ENCODE data around the gene ZMYM3. TPM values are rescaled to one million over a fixed set of nuclear protein-coding genes. Genes with fewer than 3 reads are reported as not detected.
A peak's percentile ranks its signal among the peaks of the same experiment; 100 is the strongest.
"Not testable (repeated sequence)": the region's sequence is repeated elsewhere in the genome, so short reads cannot be mapped to it uniquely, and the experiment has no call there.

ZMYM3 gene
- total RNA-seq, 1 donor from 2014 or later, result 31.4 TPM

- Mint-ChIP-seq H3K4me1 (ENCODE audit: low read depth) (peaks cover 11% of the 10 kb centered on the region), H3K9me3 (no peaks in the 10 kb centered on the region)
Observed at GRCh38 chrX:71282514-71283402, 28.8 kb upstream of the ZMYM3 start.

GRCh38 chrX:71281300-71281699, 27.4 kb upstream of the ZMYM3 start:
- not testable (repeated sequence) for H3K27me3 Mint-ChIP-seq (ENCODE audit: low read depth); H3K4me3 Mint-ChIP-seq (ENCODE audit: low read depth); H3K9me3 Mint-ChIP-seq; DNase-seq (ENCODE audit: low spot score); H3K27ac Mint-ChIP-seq
- intact Hi-C loops (cut with micrococcal nuclease), result loop anchor here (5.0 kb wide), 3 partner anchors 84 to 251 kb away; partner anchors contain the start of genes IL2RG and OGT
- peaks cover 11% of the 10 kb centered on the region for H3K4me1 Mint-ChIP-seq (ENCODE audit: low read depth)
- H3K36me3 Mint-ChIP-seq (ENCODE audit: low read depth), result peaks cover 25% of the 10 kb centered on the region

More at GRCh38 chrX:71282514-71283402, 28.8 kb upstream of the ZMYM3 start:
- H3K4me3 Mint-ChIP-seq (ENCODE audit: low read depth), result peak overlapping the region; percentile 88
- peak overlapping the region; percentile 100 for H3K27ac Mint-ChIP-seq
- intact Hi-C loops (cut with micrococcal nuclease), result loop anchor here (1.0 to 5.0 kb wide), 6 partner anchors 28 to 250 kb away; partner anchors contain the start of genes IL2RG, OGT and ZMYM3
- H3K36me3 Mint-ChIP-seq (ENCODE audit: low read depth), result peaks cover 32% of the 10 kb centered on the region
- H3K27me3 Mint-ChIP-seq (ENCODE audit: low read depth), result peaks cover 3% of the 10 kb centered on the region
- peak; percentile 9 for DNase-seq (ENCODE audit: low spot score)

GRCh38 chrX:71272313-71272712, 18.4 kb upstream of the ZMYM3 start:
- DNase-seq (ENCODE audit: low spot score); H3K9me3 Mint-ChIP-seq; H3K36me3 Mint-ChIP-seq (ENCODE audit: low read depth); H3K4me1 Mint-ChIP-seq (ENCODE audit: low read depth); H3K4me3 Mint-ChIP-seq (ENCODE audit: low read depth); H3K27ac Mint-ChIP-seq; H3K27me3 Mint-ChIP-seq (ENCODE audit: low read depth); intact Hi-C loops (cut with micrococcal nuclease): not testable (repeated sequence)

GRCh38 chrX:71269801-71270395, 16.0 kb upstream of the ZMYM3 start:
- Mint-ChIP-seq H3K27me3 (ENCODE audit: low read depth) (no peaks in the 10 kb centered on the region), H3K9me3 (no peaks in the 10 kb centered on the region), H3K36me3 (ENCODE audit: low read depth) (no peaks in the 10 kb centered on the region), H3K4me3 (ENCODE audit: low read depth) (no peak overlapping the region), H3K27ac (no peak overlapping the region), H3K4me1 (ENCODE audit: low read depth) (no peaks in the 10 kb centered on the region)
- intact Hi-C loops (cut with micrococcal nuclease), result no loop called here
- no peak for DNase-seq (ENCODE audit: low spot score)

- DNase-seq (ENCODE audit: low spot score); H3K9me3 Mint-ChIP-seq; H3K4me3 Mint-ChIP-seq (ENCODE audit: low read depth); H3K4me1 Mint-ChIP-seq (ENCODE audit: low read depth); H3K27ac Mint-ChIP-seq; H3K27me3 Mint-ChIP-seq (ENCODE audit: low read depth); H3K36me3 Mint-ChIP-seq (ENCODE audit: low read depth); intact Hi-C loops (cut with micrococcal nuclease): not testable (repeated sequence)
Observed at GRCh38 chrX:71268624-71269023, 14.7 kb upstream of the ZMYM3 start.

- no peak for DNase-seq (ENCODE audit: low spot score)
- Mint-ChIP-seq H3K4me3 (ENCODE audit: low read depth) (no peak overlapping the region), H3K36me3 (ENCODE audit: low read depth) (no peaks in the 10 kb centered on the region), H3K27ac (no peak overlapping the region), H3K9me3 (no peaks in the 10 kb centered on the region), H3K27me3 (ENCODE audit: low read depth) (no peaks in the 10 kb centered on the region), H3K4me1 (ENCODE audit: low read depth) (peaks cover 16% of the 10 kb centered on the region)
- intact Hi-C loops (cut with micrococcal nuclease), result no loop called here
Observed at GRCh38 chrX:71256856-71257255, 2.9 kb upstream of the ZMYM3 start.

GRCh38 chrX:71256051-71256450, 2.1 kb upstream of the ZMYM3 start:
- peaks cover 4% of the 10 kb centered on the region for H3K36me3 Mint-ChIP-seq (ENCODE audit: low read depth)
- no peaks in the 10 kb centered on the region for H3K9me3 Mint-ChIP-seq
- peak overlapping the region; percentile 88 for H3K4me3 Mint-ChIP-seq (ENCODE audit: low read depth)
- no peak for DNase-seq (ENCODE audit: low spot score)
- no peaks in the 10 kb centered on the region for H3K27me3 Mint-ChIP-seq (ENCODE audit: low read depth)
- peaks cover 24% of the 10 kb centered on the region for H3K4me1 Mint-ChIP-seq (ENCODE audit: low read depth)
- intact Hi-C loops (cut with micrococcal nuclease), result no loop called here
- no peak overlapping the region for H3K27ac Mint-ChIP-seq

GRCh38 chrX:71253253-71254091, 468 bp downstream of the ZMYM3 start:
- H3K4me1 Mint-ChIP-seq (ENCODE audit: low read depth), result peaks cover 27% of the 10 kb centered on the region
- intact Hi-C loops (cut with micrococcal nuclease), result loop anchor here (1.0 kb wide), 2 partner anchors 30 to 113 kb away; partner anchors contain the start of genes NONO and TAF1
- DNase-seq (ENCODE audit: low spot score), result peak; percentile 15
- peak overlapping the region; percentile 77 for H3K27ac Mint-ChIP-seq
- H3K36me3 Mint-ChIP-seq (ENCODE audit: low read depth), result peaks cover 21% of the 10 kb centered on the region
- no peaks in the 10 kb centered on the region for H3K9me3 Mint-ChIP-seq
- H3K27me3 Mint-ChIP-seq (ENCODE audit: low read depth), result no peaks in the 10 kb centered on the region
- H3K4me3 Mint-ChIP-seq (ENCODE audit: low read depth), result peak overlapping the region; percentile 88

GRCh38 chrX:71252221-71252620, 1.7 kb downstream of the ZMYM3 start:
- DNase-seq (ENCODE audit: low spot score), result no peak
- peaks cover 27% of the 10 kb centered on the region for H3K4me1 Mint-ChIP-seq (ENCODE audit: low read depth)
- H3K9me3 Mint-ChIP-seq, result no peaks in the 10 kb centered on the region
- H3K27me3 Mint-ChIP-seq (ENCODE audit: low read depth), result no peaks in the 10 kb centered on the region
- H3K36me3 Mint-ChIP-seq (ENCODE audit: low read depth), result peaks cover 29% of the 10 kb centered on the region
- H3K4me3 Mint-ChIP-seq (ENCODE audit: low read depth), result peak overlapping the region; percentile 88
- no peak overlapping the region for H3K27ac Mint-ChIP-seq
- intact Hi-C loops (cut with micrococcal nuclease), result no loop called here

- Mint-ChIP-seq H3K4me3 (ENCODE audit: low read depth) (peak overlapping the region; percentile 88), H3K27me3 (ENCODE audit: low read depth) (no peaks in the 10 kb centered on the region), H3K9me3 (no peaks in the 10 kb centered on the region), H3K36me3 (ENCODE audit: low read depth) (peaks cover 32% of the 10 kb centered on the region), H3K4me1 (ENCODE audit: low read depth) (peaks cover 27% of the 10 kb centered on the region), H3K27ac (peak overlapping the region; percentile 80)
- intact Hi-C loops (cut with micrococcal nuclease), result no loop called here
- no peak for DNase-seq (ENCODE audit: low spot score)
Observed at GRCh38 chrX:71251466-71251973, 2.4 kb downstream of the ZMYM3 start.

GRCh38 chrX:71250841-71251240, 3.1 kb downstream of the ZMYM3 start:
- intact Hi-C loops (cut with micrococcal nuclease), result no loop called here
- no peaks in the 10 kb centered on the region for H3K9me3 Mint-ChIP-seq
- H3K27ac Mint-ChIP-seq, result peak overlapping the region; percentile 35
- H3K27me3 Mint-ChIP-seq (ENCODE audit: low read depth), result no peaks in the 10 kb centered on the region
- no peak for DNase-seq (ENCODE audit: low spot score)
- H3K4me3 Mint-ChIP-seq (ENCODE audit: low read depth), result peak overlapping the region; percentile 88
- peaks cover 34% of the 10 kb centered on the region for H3K36me3 Mint-ChIP-seq (ENCODE audit: low read depth)
- peaks cover 27% of the 10 kb centered on the region for H3K4me1 Mint-ChIP-seq (ENCODE audit: low read depth)

- H3K4me3 Mint-ChIP-seq (ENCODE audit: low read depth), result no peak overlapping the region
- no peak overlapping the region for H3K27ac Mint-ChIP-seq
- no peaks in the 10 kb centered on the region for H3K27me3 Mint-ChIP-seq (ENCODE audit: low read depth)
- no peak for DNase-seq (ENCODE audit: low spot score)
- H3K36me3 Mint-ChIP-seq (ENCODE audit: low read depth), result peaks cover 79% of the 10 kb centered on the region
- H3K4me1 Mint-ChIP-seq (ENCODE audit: low read depth), result no peaks in the 10 kb centered on the region
- intact Hi-C loops (cut with micrococcal nuclease), result no loop called here
- no peaks in the 10 kb centered on the region for H3K9me3 Mint-ChIP-seq
Observed at GRCh38 chrX:71245159-71245558, 8.8 kb downstream of the ZMYM3 start.
